ENCODE measurements around the gene HPCAL4.

The HPCAL4 gene

DNA sequence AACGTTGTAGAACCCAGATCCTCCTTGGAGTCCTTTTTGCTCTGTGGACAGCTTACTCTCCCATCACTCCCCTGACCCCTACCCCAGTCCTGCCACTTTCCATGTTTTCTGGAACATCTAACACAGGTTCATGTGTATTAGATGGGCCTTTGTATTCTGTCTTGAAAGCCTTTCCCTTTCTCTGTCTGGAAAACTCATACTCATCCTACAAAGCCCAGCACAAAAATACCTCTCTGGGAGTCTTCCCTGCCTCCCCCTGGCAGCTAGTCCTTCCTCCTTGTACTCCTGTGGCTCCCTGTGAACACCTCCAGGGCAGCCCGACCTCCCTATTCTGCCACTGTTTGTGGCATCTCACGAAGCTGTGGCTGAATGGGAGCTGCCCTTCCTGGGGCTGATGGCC is 44.0 kb downstream of the HPCAL4 start:
- no peak for DNase-seq

DNA sequence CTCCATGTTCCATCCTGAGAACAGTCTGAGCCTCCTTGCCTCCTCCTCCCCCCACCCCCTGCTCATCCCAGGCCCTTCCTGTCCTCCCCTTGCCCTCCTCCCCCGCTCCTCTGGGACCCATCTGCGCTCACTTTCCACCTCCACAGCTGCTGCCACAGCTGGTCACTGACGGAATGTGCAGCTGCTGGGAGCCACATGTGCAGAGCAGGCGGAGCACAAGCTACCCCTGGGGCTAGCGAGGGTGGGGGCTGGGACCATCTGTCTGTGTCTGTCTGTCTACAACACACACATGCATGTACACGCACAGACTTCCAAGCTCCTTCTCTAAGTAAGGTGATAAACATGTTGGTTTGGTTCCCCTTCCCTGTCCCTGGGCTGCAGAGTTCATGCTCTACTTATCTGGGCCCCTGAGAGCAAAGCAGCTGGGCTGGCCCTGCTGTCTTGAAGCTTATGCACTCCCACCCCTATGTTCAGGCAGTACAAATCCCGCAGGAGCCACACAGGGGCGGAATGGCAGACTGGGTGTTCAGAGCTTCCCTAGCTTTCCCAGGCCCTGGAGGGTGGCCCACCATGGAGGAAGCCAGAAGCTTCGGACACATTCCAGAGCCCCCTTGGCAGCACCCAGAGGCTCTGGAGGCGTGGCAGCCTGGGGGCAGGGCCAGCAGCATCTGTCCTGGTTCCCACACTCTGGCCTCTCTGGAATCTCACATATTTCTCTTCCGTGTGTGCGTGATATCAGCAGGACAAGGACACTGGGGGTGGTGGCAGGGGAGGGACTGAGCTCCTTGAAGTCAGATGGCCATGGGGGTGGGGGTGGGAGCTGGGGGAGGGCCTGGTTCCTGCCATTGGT is 44.8 kb downstream of the HPCAL4 start:
- DNase-seq = no peak

DNA sequence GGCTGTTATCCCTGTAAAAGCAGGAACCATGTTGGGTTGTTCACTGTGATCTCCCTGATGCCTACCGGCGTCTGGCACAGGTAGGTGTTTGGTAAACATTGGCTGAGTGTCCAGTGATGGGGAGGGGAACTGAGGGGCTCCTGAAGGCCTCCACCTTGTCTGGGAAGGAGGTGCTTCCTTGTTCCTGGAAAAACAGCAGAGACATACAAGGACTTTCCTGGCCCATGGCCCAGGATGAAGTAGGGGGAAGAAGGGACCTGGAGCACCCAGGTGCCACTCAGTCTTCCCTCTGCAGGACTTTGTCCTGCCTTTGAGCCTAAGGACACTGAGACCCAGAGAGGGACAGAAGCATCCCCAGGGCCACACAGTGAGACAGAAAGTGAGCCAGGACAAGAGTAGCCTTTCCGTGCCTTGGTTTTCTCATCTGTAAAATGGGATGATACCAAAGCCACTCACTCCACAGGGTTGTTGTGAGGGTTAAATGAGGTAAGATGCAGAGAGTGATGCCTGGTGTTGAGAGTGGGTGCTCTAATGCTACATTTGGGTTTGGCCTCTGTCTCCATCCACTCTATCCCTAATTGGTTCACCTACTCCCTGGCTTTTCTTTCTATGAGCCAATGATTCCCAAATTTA is 45.7 kb downstream of the HPCAL4 start:
- no peak for DNase-seq

DNA sequence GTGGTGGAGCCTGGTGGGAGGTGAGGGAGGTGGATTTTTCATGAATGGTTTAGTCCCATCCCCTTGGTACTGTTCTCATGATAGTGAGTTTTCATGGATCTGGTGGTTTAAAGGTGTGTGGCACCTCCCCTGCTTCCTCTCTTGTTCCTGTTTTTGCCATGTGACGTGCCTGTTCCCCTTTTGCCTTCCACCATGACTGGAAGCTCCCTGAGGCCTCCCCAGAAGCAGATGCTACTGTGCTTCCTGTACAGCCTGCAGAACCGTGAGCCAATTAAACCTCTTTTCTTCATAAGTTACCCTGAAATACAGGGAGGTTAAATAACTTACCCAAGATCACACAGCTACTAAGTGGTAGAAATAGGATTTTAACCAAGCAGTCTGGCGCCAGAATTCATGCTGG is 47.5 kb downstream of the HPCAL4 start:
- DNase-seq = no peak

DNA sequence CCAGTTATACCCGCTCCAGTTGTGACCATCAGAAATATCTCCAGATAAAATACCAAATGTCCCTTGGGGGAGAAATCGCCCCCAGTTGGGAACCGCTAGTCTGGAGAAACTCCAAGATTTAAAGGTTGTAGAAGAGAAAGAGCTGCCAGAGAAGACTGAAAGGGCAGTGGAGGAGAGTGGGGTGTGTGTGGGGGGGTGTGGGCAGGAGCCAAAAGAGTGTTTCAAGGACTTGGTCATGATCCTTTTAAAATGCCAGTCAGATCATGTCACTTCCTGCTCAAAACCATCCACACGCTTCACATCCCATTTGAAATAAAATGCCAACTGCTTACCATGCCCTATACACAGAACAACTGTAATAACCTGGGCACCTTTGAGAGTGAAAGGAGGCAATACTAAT is 48.4 kb downstream of the HPCAL4 start:
- no peak for DNase-seq

DNA sequence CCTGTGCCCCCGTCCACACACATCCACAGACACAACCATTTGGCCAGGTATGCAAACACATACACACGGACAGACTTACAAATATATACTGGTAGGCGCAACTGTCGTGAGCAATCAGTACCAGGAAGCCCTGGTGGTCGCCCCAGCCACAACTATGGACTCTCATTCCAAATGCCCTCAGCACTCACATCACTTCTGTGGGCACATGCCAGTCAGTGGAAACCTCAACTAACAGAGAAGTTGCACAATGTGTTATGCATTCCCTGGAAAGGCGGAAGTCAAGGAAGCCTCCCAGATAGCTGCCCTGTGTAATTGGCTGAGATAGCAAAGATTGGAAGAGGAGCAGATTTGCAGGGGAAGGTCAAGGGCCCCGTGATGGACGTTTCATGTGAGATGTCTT is 50.4 kb downstream of the HPCAL4 start:
- DNase-seq = no peak

DNA sequence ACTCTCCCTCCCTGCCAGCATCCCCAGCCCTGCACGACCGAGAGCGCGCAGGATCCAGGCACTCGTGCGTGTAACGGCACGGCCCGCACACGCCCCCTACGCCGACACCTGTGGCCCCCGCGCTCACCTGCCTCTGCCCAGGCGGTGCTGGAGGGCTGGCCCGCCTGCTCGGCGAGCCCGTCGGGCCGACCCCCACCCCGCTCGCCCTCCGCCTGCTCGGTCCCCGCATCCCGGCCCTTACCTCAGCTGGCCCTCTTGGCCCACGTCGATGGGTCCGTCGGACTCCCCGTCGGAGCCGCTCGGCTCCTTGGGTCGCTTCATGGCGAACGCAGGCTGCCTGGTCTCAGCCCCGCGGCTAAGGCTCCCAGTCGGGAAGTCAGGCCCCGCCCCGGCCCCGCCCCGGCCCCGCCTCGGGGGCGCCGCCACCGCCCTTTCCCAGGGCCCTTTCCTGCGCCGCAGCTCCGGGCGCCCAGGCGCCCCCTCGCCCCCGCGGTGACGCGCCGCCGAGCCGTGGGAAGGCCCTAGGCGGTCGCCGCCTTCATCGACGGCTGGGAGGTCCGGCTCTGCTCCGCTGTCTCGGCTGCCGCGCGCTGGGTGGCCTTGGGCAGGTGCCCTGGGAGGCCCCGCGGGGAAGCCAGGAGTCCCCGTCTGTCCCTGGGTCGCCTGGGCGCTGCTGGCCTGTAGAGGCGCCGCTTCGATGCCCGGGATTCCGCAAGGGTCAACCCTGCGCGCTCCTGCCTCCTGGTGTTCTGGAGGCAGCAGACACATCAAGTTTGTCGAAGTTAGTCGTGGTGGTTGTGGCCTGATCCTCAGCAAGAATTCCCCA is 51.7 kb downstream of the HPCAL4 start, which contains the start of gene HEYL:
Gene HEYL (minus strand): TSS at position 339 of the 826 bp plus-strand sequence. CDS start 18 bp downstream, at position 321.
- peak; percentile 80 to 83 for DNase-seq

DNA sequence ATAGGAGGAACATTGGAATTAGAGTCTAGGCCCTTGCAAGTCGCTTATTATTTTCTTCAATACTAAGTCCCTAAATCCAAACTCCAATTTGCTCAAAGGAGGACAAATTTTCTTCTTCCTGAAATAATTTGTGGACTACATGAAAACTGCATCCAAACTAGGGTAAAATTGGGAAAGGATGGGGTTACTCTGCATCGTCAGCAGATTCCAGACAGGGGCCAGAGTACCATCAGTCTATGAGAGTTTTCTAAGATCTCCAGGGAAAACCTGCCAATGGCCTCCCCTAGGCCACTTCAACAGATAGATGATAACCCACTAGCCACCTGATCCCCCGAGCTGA is 52.3 kb downstream of the HPCAL4 start:
- no peak for DNase-seq

DNA sequence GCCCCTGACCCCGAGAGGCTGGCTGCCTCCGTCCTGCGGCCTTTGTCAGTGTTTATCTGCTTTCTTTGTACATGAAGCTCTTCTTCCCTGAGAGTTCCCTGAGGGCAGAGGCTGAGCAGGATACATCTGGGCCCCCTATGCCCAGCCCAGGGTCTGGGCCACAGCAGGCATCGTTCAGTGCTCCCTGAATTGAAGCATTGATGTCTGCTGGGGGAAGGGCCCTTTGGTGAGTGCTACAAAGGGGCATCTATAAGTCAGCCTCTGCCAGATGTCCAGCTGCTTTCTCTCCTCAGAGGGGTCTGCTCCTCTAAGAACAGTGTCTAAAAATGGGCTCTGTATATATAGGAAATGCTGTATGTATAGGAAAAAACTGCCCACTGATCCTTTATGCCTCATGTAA is 53.9 kb downstream of the HPCAL4 start:
- DNase-seq = no peak

DNA sequence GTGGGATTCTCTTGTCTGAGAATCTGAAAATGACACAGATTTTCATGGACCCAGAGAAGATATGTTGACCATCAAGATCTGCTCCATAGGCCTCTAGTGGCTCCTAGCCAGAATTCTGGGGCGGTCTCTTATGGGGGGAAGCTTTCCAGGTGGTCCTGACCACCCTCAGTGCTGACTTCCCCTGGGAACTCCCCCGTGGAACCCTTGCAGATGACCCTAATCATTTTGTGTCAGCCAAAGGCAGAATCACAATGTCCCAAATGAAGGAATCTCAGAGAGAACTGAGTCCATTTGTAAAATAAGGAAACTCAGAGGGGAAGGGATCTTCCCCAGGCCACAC is 55.4 kb downstream of the HPCAL4 start:
- no peak for DNase-seq

DNA sequence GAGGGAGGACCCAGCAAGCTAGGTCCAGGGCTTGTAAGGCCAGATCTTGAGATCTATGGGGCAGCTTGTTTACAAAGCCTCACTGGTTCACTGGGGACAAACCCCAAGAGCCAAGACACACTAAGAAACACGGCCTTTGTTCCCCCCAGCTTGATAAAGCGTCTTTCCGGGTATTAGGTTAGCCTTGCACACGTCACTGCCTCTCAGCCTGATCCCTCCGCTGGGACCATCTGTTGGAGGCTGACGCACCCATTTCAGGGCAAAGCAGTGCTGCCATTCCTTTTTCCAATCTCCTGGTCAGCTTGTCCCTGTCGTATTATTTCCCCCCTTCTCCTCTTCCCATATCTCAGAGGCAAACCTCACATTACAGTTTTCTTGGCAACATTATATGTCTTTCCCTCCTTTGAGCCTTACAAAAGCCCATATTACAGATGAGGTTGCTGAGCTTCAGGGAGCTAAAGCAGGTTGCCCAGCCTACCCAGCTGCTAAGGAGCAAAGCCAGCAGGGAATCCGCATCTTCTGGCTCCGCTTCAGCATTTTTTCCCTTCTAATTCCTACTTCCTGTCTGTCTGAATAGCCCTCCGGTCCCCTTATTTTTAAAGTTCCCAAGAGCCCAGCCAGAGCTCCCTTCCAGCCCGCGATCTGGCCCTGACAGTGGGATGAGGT is 55.9 kb downstream of the HPCAL4 start:
- DNase-seq = no peak

DNA sequence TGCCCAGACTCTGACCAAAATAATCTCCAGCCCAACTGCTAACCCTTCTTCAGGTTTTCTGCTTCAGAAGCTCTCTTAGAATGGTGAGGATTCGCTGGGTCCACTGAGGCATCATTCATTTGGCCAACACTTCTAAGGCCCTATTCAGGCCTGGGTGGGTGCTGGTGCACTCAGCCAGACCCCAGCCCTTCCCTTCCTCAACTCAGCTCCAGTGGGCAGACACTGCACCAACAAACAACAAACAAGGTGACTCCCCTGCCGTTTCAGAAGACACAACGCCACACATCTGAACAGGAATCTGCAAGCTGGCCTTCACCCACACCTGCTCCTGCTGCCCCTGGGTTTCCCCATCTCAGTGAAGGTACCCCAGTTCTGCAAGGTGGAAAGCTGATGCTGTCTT is 57.8 kb downstream of the HPCAL4 start:
- no peak for DNase-seq

DNA sequence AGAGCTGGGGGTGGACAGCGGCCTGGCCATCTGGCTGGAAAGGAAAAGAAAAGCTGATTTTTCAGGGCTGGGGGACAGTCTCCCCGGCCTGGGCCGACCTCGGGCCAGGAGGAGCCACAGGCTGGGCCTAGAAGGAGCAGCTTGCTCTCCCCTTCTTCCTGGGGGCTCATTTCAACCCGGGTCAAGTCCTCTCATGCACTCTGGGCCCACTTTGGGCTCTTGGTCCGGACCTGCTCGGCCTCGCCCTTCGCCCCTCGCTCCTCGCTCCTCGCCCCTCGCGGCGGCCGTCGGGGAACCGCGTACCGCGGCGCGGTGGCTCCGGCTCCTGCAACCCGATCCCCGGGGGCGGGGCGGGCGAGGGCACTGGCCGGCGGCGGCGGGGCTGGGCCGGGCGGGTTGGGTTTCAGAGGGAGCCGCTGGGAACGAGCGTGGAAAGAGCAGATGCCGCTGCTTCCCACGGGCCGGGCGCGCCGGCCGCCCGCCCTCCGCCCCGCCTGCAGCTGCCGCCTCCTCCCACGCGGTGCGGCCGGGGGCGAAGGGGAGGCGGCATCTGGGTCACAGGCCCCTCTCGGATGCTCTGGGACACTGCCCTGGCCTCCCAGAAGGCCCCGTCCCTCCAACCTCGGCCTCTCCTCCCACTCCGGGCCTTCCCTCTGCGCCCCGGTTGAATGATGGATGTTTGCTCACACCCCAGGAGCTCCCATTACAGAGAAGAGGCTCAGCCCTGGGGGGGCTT is 58.4 kb downstream of the HPCAL4 start:
- no peak for DNase-seq

DNA sequence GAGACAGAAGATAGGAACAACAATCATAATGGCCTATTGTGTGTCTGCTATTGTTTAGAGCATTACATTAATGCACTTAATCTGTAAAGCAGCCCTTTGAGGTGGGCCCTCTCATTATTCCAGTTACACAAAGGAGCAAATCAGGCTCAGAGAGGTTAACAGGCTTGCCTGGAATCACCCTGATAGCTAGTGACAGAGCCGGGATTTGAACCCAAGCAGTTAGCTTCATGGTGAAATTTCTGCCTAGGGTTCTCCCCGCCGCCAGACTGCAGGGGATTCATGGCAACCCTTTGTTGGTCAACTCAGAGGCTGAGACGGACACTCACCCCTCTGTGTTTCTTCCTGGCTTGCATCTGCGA is 58.9 kb downstream of the HPCAL4 start:
- DNase-seq = no peak

DNA sequence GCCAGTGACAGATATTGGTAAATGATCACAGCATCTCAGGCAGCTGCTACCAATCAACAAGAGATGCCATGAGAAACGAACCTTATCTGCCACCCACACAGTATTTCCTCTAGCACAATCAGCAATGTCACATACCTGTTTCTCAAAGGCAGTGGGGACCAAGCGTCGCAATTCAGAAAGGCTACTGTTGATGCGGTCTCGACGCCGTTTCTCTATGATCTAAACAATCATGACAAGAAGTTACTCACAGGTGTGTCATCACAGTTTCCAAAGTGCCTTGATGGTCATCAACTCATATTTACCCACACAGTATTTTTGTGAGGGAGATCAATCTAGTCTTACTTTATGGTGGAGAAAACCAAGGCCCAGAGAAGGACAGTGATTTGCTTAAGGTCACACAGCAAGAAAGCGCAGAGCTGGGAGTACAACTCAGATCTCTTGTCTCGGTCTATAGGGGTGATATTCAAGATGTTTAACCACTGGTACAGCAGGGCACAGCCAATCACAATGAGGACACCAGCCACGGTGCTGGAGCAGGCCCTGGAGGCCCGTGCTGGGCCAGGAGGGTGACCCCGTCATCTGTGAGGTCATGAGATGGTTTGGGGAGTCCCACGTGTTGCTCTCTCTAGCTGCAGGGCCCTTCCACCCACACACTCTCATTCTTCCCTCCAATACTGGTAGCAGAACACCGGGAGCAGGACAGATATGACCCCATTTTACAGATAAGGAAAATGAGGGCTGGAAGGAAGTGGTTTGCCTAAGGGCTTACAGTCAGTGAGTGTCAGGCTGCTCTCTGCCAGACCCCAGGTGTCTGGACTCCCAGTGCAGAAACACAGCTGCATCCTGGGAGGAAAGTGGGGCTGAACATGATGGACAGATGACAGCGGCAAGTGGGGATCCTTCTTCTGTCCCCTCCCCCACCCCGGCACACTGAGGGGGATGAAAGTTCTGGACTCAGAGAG is 59.6 kb downstream of the HPCAL4 start:
- DNase-seq = peak in 1 of 2 experiments; percentile 19

DNA sequence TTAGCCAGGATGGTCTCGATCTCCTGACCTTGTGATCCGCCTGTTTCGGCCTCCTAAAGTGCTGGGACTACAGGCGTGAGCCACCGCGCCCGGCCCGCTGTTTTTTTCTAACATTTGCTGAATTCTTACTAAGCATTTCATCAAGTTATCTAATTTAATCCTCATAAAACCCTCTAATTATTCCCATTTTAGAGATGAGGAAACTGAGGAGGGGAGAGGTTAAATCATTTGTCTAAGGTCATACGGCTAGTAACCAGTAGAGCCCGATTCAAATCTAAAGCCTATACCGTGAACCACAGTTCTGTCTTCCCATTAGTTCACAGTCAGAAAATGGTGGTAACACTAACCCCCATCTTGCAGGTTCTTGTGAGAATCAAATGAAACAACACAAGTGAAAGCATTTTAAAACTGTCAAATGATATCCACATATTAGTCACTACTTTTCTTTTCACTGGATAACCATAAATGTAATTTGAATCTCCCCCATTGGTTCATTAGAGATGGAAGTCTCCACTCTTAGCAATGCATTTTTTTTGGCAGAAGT is 62.4 kb downstream of the HPCAL4 start:
- no peak for DNase-seq
